ENCODE data around the gene CPNE4.
"Not testable (repeated sequence)": the region's sequence is repeated elsewhere in the genome, so short reads cannot be mapped to it uniquely, and the experiment has no call there.

The CPNE4 gene

DNA sequence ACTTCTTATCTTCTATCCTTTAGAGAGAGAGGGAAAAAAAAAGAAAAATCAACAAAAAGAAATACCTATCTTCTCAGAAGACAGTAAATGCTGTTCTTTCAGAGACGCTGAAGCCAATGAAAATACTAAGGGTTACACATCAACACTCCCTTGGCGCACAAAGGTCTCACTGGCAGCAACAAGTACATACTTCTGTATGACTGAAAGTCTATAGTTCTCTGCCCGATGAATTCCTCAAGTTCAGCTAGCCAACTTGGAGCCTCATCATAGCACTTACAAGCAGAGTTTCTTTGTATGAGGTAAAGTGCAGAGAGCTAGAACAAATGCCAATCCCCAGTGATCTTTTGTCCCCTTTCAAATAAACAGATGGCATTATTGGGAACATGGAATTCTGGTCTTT is 62.7 kb downstream of the CPNE4 start:
- TF ChIP-seq, protein P1, sequence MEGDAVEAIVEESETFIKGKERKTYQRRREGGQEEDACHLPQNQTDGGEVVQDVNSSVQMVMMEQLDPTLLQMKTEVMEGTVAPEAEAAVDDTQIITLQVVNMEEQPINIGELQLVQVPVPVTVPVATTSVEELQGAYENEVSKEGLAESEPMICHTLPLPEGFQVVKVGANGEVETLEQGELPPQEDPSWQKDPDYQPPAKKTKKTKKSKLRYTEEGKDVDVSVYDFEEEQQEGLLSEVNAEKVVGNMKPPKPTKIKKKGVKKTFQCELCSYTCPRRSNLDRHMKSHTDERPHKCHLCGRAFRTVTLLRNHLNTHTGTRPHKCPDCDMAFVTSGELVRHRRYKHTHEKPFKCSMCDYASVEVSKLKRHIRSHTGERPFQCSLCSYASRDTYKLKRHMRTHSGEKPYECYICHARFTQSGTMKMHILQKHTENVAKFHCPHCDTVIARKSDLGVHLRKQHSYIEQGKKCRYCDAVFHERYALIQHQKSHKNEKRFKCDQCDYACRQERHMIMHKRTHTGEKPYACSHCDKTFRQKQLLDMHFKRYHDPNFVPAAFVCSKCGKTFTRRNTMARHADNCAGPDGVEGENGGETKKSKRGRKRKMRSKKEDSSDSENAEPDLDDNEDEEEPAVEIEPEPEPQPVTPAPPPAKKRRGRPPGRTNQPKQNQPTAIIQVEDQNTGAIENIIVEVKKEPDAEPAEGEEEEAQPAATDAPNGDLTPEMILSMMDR (IDR thresholded peaks at IDR 0.05; ENCODE audit: insufficient read depth, missing control alignments) = no peak
- FAIRE-seq (no peak), DNase-seq (ENCODE audit: insufficient read length, low spot score) (no peak)

DNA sequence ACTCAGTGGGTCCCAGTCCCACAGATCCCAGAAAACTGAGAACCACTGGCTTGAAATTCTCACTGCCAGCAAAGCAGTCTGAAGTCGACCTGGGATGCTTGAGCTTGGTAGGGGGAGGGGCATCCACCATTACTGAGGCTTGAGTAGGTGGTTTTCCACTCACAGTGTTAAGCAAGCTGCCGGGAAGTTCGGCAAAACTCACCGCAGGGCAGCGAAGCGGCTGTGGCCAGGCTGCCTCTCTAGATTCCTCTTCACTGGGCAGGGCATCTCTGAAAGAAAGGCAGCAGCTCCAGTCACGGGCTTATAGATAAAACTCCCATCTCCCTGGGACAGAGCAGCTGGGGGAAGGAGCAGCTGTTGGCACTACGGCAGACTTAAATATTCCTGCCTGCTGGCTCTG is 71.4 kb downstream of the CPNE4 start:
- not testable (repeated sequence) for FAIRE-seq; DNase-seq (ENCODE audit: insufficient read length, low spot score)

DNA sequence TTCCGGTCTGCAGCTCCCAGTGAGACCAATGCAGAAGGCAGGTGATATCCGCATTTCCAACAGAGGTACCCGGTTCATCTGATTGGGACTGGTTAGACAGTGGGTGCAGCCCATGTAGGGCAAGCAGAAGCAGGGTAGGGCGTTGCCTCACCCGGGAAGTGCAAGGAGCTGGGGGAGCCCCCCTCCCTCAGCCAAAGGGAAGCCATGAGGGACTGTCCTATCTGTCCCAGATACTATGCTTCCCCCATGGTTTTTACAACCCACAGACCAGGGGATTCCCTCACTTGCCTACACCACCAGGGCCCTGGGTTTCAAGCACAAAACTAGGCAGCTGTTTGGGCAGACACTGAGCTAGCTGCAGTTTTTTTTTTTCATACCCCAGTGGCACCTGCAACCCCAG is 71.8 kb downstream of the CPNE4 start:
- FAIRE-seq (no peak), DNase-seq (ENCODE audit: insufficient read length, low spot score) (no peak)
- TF ChIP-seq, protein P1 (IDR thresholded peaks at IDR 0.05; ENCODE audit: insufficient read depth, missing control alignments) = no peak

DNA sequence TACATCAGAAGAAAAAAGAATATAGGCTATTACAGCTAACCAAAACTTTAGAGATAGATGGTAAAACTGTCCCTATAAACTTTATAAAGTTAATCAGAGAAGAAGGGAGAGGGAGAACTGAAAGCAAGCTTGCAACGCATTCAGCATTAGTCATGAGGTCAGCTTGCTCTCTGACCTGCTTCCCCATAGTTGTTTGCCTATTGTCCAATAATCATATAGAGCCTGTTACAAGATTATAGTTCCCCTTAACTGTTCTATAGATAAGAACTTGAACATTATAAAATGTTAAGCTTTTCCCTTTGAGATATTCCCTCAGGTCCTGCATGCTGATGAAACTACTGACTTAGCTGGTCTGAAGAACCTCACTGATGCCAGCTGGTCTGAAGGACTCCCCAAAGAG is 74.5 kb downstream of the CPNE4 start:
- DNase-seq (ENCODE audit: insufficient read length, low spot score) (no peak), FAIRE-seq (no peak)

DNA sequence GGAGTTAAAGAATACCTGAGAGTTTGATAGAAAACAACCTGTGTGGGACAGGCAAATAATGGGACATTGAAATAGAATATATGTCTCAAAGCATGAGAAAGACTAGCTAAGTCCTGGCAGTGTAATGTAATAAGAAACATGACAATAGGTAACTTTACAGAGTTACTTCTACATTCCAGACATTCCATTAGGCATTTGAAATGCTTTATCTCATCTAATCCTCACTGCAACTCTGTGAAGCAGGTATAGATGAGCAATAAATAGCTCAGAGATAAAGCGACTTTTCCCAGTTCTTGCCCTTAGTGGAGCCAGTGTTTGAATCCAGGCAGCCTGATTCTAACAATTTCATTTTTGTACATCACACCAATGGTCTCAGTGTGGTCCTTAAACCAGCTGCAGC is 76.8 kb downstream of the CPNE4 start:
- TF ChIP-seq, protein P1 (IDR thresholded peaks at IDR 0.05; ENCODE audit: insufficient read depth, missing control alignments) = no peak
- DNase-seq (ENCODE audit: insufficient read length, low spot score) (no peak), FAIRE-seq (no peak)

More for the DNA sequence above, 74.5 kb downstream of the CPNE4 start:
- TF ChIP-seq, protein P1 (IDR thresholded peaks at IDR 0.05; ENCODE audit: insufficient read depth, missing control alignments) = no peak

DNA sequence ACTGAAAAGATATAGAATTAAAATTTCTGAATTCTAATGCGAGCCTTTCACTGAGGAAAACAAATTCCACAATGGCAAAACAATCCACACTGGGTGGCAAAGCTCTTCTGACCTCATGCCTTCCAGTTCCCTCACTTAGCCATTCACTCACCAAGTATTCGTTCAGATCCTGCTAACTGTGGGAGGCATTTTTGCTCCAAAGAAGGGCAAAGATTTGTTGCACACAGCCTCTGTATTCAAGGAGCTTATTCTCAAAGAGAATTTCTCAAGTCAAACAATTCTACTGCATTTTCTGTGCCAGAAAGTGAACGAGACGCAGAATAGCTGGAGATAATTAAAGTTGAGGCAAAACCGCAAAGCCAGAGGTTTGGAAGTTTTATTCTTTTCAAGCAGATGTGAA is 77.3 kb downstream of the CPNE4 start:
- FAIRE-seq (no peak), DNase-seq (ENCODE audit: insufficient read length, low spot score) (no peak)
- TF ChIP-seq, protein P1 (IDR thresholded peaks at IDR 0.05; ENCODE audit: insufficient read depth, missing control alignments) = no peak

DNA sequence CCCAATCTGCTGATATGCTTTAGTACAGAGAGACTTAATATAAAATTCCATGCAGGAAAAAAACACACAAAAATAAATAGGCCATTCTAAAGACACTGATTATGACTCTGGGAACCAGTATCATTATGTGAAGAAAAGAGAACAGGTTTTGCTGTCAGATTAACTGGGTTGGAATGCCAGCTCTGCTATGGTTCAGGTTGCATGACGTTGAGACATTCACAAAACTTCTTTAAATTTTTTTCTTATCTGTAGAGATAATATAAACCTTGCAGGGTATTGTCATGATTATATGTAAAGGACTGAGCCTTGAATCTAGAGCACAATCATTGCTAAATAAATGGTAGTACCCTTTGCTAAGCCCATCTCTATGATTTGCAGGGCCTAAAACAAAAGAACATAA is 86.0 kb downstream of the CPNE4 start:
- DNase-seq (ENCODE audit: insufficient read length, low spot score) (no peak), FAIRE-seq (no peak)
- TF ChIP-seq, protein P1 (IDR thresholded peaks at IDR 0.05; ENCODE audit: insufficient read depth, missing control alignments) = no peak

DNA sequence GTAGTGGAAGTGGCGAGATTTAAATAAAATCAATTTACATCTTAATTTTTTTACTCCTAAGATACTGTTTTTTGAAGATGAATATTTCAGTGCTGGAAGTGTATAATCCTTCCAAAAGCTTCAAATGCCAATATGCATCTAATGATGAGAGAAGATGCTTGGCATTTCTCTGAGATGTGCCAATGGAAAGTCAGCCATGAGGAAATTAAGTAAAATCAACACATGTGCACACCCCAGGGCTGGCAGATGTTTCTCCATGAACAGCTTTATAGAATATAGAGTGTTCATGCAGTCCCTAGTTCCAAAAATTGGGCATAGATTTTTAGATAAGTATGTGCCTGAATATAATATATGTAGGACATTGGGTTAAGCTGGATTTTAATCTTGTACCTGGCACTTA is 90.1 kb downstream of the CPNE4 start:
- TF ChIP-seq, protein P1 (IDR thresholded peaks at IDR 0.05; ENCODE audit: insufficient read depth, missing control alignments) = no peak
- FAIRE-seq (no peak), DNase-seq (ENCODE audit: insufficient read length, low spot score) (no peak)

Data from D721Med (cell line).